Cardiac muscle cell (in vitro differentiated cells and primary cell): ENCODE results near the gene SLC9A9. TPM values are rescaled to one million over a fixed set of nuclear protein-coding genes. Genes with fewer than 3 reads are reported as not detected.

Experiments
- DNase-seq, 2 donors: peaks; one replicate each; pipeline versions ENCODE4 v3.0.0 to v3.0.0-alpha.2; 2010 to 2017; ENCODE audit warnings: low read depth in 1 of 2, low spot score in 1 of 2
- H3K27ac ChIP-seq: fragments of 200-600 bp; sonication (generic); 2 replicates; pipeline ENCODE4 v1.5.1; 2016
- H3K27me3 ChIP-seq: fragments of 200-600 bp; sonication (generic); 2 replicates; pipeline ENCODE4 v1.6.0; 2016; ENCODE audit warnings: control low read depth
- H3K36me3 ChIP-seq: fragments of 200-600 bp; sonication (generic); 2 replicates; pipeline ENCODE4 v1.5.1; 2016; ENCODE audit warnings: control low read depth
- H3K4me1 ChIP-seq: fragments of 200-600 bp; sonication (generic); 2 replicates; pipeline ENCODE4 v1.8.1; 2017; ENCODE audit warnings: low read depth, mild to moderate bottlenecking, mixed run types
- H3K4me3 ChIP-seq: fragments of 200-600 bp; sonication (generic); 2 replicates; pipeline ENCODE4 v1.5.1; 2016; ENCODE audit warnings: mild to moderate bottlenecking
- H3K9me3 ChIP-seq: fragments of 200-600 bp; sonication (generic); 2 replicates; pipeline ENCODE4 v1.5.1; 2017; ENCODE audit warnings: low read depth, mild to moderate bottlenecking, control low read depth
- polyA plus RNA-seq: library from polyadenylated mRNA; unstranded; fragments of >200 nt; fragmentation: Nextera tagmentation; extraction: Ambion mirVana; gene quantifications from 2 replicates; pipeline ENCODE4 v1.2.1, GENCODE V29; 2016
- total RNA-seq: library from RNA; depleted of rRNA; stranded (reverse); fragments of >200 nt; gene quantifications from 2 replicates; pipeline ENCODE4 v1.2.3, GENCODE V29; 2016
- TF ChIP-seq, protein P1 (sequence below): IDR thresholded peaks from 2 replicates; pipeline ENCODE4 v1.5.1; 2012; ENCODE audit warnings: low read depth, mild to moderate bottlenecking, low read length

SLC9A9 gene
- total and polyA plus RNA-seq, 2 experiments from 2014 or later, result 0.73 to 1.5 TPM

DNA sequence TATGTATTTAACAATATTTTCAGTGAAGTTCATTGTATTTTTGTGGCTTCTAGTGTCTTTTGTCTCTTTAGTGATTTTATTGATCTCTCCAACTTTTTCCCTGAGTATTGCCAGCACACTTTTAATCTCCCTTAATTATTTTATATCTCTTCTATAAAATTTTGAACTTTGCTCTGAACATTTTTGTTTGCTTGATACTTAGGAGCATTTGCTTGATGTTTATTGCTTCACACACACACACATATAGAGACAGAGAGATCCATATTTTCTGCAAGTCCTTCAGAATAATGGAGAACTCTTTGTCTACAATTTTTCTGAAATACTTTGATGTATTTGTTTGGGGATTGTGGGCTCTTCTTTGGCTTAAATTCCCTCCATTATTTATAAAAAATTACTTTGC lies 213.8 kb downstream of the SLC9A9 start:
- Histone ChIP-seq H3K27me3 (no peaks in the 10 kb centered on the region), H3K4me1 (no peaks in the 10 kb centered on the region), H3K36me3 (no peaks in the 10 kb centered on the region), H3K27ac (no peak overlapping the region), H3K9me3 (no peaks in the 10 kb centered on the region), H3K4me3 (no peak overlapping the region)
- TF ChIP-seq, protein P1, sequence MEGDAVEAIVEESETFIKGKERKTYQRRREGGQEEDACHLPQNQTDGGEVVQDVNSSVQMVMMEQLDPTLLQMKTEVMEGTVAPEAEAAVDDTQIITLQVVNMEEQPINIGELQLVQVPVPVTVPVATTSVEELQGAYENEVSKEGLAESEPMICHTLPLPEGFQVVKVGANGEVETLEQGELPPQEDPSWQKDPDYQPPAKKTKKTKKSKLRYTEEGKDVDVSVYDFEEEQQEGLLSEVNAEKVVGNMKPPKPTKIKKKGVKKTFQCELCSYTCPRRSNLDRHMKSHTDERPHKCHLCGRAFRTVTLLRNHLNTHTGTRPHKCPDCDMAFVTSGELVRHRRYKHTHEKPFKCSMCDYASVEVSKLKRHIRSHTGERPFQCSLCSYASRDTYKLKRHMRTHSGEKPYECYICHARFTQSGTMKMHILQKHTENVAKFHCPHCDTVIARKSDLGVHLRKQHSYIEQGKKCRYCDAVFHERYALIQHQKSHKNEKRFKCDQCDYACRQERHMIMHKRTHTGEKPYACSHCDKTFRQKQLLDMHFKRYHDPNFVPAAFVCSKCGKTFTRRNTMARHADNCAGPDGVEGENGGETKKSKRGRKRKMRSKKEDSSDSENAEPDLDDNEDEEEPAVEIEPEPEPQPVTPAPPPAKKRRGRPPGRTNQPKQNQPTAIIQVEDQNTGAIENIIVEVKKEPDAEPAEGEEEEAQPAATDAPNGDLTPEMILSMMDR, result no peak
- DNase-seq, result no peak

DNA sequence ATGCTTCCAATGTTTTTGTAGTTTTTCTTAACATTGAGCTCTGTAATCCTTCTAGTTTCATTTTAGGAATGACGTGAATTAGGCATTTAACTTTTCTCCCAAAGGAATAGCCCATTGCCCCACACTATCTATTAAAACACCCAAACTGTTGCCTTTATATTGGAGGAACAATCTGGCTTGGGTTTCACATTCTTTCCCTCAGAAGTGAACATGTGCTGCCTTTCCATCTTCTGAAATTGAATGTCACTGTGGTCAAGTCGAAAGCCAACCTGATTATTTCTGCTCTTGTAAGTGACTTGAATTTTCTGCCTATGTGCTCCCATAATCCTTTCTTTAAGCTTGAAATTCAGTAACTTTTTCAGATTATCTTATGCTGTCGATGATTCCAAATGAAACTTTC lies 214.5 kb downstream of the SLC9A9 start:
- Histone ChIP-seq H3K27ac (no peak overlapping the region), H3K4me1 (no peaks in the 10 kb centered on the region), H3K36me3 (no peaks in the 10 kb centered on the region), H3K27me3 (no peaks in the 10 kb centered on the region), H3K9me3 (no peaks in the 10 kb centered on the region), H3K4me3 (no peak overlapping the region)
- TF ChIP-seq, protein P1, result no peak
- no peak for DNase-seq

DNA sequence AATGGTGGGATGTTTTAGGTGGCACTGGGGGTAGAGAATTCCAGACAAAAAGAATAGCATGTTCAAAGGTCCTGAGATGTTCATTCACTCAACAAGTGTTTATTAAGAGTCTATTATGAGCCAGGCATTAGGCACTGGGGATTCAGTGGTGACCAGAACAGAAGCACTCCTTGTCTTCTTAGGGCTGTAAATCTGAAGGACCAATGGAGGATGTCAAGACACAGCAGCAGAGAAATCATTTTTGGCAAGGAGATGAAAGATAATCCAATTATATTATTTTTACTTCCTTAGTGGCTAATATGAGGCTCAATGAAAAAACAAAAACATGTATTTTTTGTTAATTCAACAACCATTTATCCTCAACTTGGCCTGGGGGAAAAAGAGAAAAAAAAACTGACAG lies 218.5 kb downstream of the SLC9A9 start:
- TF ChIP-seq, protein P1, result no peak
- Histone ChIP-seq H3K4me3 (no peak overlapping the region), H3K36me3 (no peaks in the 10 kb centered on the region), H3K27ac (no peak overlapping the region), H3K27me3 (no peaks in the 10 kb centered on the region), H3K9me3 (no peaks in the 10 kb centered on the region), H3K4me1 (no peaks in the 10 kb centered on the region)
- DNase-seq, result no peak

DNA sequence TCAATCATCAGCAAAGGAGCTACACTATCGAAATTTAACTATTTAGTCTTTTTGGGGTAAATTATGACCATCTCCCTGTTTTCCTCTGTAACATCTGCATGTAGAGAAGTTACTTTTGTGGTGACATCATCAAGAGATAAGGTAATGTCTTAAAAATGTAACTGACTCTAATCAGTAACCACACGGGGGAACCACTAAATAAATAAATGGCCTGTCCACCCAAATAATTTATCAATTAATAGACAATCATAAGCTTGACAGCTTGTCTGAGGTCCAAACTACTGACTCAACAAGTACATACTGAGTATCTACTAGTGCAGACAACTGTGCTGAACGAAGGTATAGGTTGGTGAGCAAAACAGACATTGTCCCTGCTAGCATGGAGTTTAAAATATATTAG lies 219.3 kb downstream of the SLC9A9 start:
- no peaks in the 10 kb centered on the region for H3K27me3 ChIP-seq
- TF ChIP-seq, protein P1, result no peak
- no peak overlapping the region for H3K4me3 ChIP-seq
- no peaks in the 10 kb centered on the region for H3K36me3 ChIP-seq
- no peak overlapping the region for H3K27ac ChIP-seq
- no peaks in the 10 kb centered on the region for H3K9me3 ChIP-seq
- no peaks in the 10 kb centered on the region for H3K4me1 ChIP-seq
- DNase-seq, result no peak

DNA sequence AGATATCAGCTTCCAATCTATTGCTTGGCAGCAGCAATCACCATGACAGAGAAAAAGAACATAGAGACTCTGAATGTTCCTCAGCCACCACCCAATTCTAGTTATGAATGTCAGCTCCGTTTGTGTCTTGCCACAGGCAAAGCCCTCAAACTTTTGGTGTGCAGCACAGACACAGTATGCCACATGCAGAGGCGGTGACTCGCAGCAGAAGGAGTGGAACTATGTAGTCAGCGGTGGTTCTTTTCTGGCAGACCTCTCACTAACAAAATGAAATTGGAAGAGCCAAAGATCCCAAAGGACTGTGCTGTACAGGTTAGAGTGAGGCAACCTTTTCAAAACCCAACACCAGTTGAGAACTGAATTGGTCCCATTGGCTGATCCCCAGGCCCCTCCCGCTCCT lies 220.9 kb downstream of the SLC9A9 start:
- no peaks in the 10 kb centered on the region for H3K36me3 ChIP-seq
- TF ChIP-seq, protein P1, result no peak
- no peak for DNase-seq
- H3K4me3 ChIP-seq, result no peak overlapping the region
- H3K27me3 ChIP-seq, result no peaks in the 10 kb centered on the region
- no peak overlapping the region for H3K27ac ChIP-seq
- H3K4me1 ChIP-seq, result no peaks in the 10 kb centered on the region
- H3K9me3 ChIP-seq, result no peaks in the 10 kb centered on the region

DNA sequence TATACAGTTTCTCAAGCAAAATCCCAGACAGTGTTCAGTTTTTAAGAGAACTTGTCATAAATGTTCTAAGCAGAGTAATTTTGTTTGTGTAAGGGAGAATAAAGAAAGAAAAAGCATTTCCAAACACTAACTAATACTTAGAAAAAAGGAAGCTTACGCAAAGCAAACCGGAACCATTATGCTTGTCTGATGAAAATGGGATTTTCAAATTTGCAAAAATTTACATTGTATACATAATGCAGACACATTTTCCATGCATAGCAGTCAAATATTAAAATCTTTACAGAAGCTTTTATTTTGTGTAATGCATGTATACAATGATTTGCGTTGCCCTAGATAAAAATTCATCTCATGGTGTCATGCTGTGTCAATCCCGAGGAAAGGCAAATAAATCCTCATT lies 229.0 kb downstream of the SLC9A9 start:
- no peaks in the 10 kb centered on the region for H3K36me3 ChIP-seq
- DNase-seq, result no peak
- H3K27me3 ChIP-seq, result no peaks in the 10 kb centered on the region
- no peak overlapping the region for H3K27ac ChIP-seq
- no peaks in the 10 kb centered on the region for H3K9me3 ChIP-seq
- H3K4me3 ChIP-seq, result no peak overlapping the region
- no peaks in the 10 kb centered on the region for H3K4me1 ChIP-seq
- TF ChIP-seq, protein P1, result no peak
